ENCODE data around the gene DCXR.

The DCXR gene

DNA sequence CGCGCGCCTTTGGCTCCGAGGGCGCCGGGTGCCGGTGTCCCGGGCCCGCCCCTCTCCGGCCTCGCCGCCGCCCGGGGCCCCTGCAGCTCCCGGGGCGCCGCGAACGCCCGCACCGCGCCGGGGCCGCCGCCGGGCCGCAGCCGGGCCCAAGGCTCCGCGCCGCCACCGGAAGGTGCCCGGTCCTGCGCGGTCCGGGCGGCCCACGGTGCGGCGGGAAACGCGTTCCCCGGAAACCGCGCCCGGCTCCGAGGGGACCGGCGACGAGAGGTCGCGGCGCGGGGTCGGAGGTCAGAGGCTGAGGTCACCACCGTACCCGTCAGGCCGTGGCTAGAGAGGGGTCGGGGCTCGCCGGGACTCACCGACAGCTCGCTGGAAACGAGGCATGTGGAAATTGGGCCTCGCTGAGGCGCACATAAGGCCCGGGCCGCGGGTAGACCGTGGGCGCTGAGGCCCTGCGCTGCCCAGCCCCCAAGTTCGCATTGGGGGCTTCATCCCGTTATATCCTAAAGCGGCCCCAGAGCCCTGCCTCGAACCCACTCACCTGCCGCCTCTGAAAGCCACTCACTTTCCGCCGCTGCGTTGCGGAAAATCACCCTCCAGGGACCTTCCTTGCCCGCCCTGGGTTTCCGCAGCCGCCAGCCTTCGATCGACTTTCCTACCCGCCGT is 28.3 kb upstream of the DCXR start, which contains the start of gene DUS1L:
Gene DUS1L, minus strand, starts transcription at position 167 of the 666 bp plus-strand sequence. CDS start 745 bp downstream, outside the sequence.
- peak within 1 kb of the TSS; percentile 67 for H3K4me3 ChIP-seq (ENCODE audit: low read depth, low read length)
- peak; percentile 73 for DNase-seq (ENCODE audit: low read depth)
- TF ChIP-seq, protein P1, sequence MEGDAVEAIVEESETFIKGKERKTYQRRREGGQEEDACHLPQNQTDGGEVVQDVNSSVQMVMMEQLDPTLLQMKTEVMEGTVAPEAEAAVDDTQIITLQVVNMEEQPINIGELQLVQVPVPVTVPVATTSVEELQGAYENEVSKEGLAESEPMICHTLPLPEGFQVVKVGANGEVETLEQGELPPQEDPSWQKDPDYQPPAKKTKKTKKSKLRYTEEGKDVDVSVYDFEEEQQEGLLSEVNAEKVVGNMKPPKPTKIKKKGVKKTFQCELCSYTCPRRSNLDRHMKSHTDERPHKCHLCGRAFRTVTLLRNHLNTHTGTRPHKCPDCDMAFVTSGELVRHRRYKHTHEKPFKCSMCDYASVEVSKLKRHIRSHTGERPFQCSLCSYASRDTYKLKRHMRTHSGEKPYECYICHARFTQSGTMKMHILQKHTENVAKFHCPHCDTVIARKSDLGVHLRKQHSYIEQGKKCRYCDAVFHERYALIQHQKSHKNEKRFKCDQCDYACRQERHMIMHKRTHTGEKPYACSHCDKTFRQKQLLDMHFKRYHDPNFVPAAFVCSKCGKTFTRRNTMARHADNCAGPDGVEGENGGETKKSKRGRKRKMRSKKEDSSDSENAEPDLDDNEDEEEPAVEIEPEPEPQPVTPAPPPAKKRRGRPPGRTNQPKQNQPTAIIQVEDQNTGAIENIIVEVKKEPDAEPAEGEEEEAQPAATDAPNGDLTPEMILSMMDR (IDR thresholded peaks at IDR 0.05; ENCODE audit: low read depth, low read length): no peak
- TF ChIP-seq, protein P2, sequence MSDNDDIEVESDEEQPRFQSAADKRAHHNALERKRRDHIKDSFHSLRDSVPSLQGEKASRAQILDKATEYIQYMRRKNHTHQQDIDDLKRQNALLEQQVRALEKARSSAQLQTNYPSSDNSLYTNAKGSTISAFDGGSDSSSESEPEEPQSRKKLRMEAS (IDR thresholded peaks at IDR 0.05; ENCODE audit: low read depth, low read length): peak; percentile 32; the same call in 1 of the 2 replicates
- TF ChIP-seq POLR2A (IDR thresholded peaks at IDR 0.05; ENCODE audit: extremely low read depth, insufficient read length): peak; percentile 40
- peak; percentile 56; the same call in 1 of the 2 replicates for TF ChIP-seq MYC (IDR thresholded peaks at IDR 0.05; ENCODE audit: low read depth, low read length)

DNA sequence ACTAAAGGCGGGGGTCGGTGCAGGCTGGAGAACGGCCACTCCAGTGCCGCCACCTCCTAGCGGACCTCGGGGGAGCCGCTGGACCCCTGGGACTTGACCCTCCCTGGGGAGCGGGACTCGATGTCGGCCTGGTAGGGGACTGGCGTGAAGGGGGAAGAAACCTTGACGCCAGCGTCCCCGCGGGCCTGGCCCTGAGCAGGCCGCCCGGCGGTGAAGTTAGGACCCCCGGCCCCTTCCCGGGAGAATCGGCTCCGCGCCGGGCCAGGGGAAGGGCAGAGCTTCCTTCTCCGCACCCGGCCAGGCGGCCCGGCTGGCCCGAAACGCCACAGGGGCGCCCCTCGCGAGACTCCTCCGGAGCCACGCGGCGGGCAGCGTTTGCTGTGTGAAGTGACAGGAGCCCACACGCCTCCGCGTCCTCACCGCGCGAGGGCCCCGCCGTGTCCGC is 27.7 kb upstream of the DCXR start:
- peak overlapping the region; percentile 67 for H3K4me3 ChIP-seq (ENCODE audit: low read depth, low read length)
- DNase-seq (ENCODE audit: low read depth): no peak
- TF ChIP-seq, protein P1 (IDR thresholded peaks at IDR 0.05; ENCODE audit: low read depth, low read length): no peak
- TF ChIP-seq, protein P2 (IDR thresholded peaks at IDR 0.05; ENCODE audit: low read depth, low read length): no peak
- TF ChIP-seq POLR2A (IDR thresholded peaks at IDR 0.05; ENCODE audit: extremely low read depth, insufficient read length) (no peak), MYC (IDR thresholded peaks at IDR 0.05; ENCODE audit: low read depth, low read length) (no peak)

DNA sequence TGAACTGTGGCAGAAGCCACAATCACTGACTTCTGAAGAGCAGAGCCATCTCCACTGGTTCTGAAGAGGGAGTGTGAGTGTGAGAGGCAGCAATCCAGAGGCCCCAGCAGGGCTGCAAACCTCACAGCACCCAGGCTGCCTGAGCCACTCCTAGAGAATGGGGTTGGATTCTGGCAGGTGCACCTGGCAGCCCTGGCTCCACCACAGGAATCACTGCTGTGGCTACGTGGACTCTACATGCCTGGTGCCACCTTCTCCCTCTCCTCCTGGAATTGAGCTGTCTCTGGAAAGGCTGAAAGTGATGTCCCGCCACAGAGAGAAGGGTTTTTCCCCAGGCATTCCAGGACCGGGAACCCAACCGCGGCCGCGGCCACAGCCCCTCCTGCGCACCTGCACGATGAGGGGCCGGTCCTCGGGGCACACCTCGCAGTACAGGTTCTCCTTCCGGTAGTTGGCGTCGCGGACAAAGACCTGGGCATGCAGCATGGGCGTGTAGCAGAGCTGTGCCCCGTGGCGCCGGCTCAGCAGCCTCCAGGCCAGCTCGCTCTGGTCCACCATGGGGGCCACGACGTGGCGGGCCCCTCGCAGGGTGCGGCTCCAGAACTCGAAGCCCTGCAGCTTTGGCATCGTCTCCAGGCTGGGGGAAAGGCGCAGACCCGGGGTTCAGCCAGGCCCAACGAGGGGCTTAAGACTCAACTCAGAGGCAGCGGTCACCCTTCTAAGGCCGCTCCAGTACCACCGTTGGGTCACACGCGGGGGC is 27.1 kb upstream of the DCXR start:
- H3K4me3 ChIP-seq (ENCODE audit: low read depth, low read length): peak overlapping the region; percentile 67
- DNase-seq (ENCODE audit: low read depth): no peak
- TF ChIP-seq POLR2A (IDR thresholded peaks at IDR 0.05; ENCODE audit: extremely low read depth, insufficient read length) (no peak), MYC (IDR thresholded peaks at IDR 0.05; ENCODE audit: low read depth, low read length) (no peak)
- TF ChIP-seq, protein P1 (IDR thresholded peaks at IDR 0.05; ENCODE audit: low read depth, low read length): no peak
- TF ChIP-seq, protein P2 (IDR thresholded peaks at IDR 0.05; ENCODE audit: low read depth, low read length): no peak

DNA sequence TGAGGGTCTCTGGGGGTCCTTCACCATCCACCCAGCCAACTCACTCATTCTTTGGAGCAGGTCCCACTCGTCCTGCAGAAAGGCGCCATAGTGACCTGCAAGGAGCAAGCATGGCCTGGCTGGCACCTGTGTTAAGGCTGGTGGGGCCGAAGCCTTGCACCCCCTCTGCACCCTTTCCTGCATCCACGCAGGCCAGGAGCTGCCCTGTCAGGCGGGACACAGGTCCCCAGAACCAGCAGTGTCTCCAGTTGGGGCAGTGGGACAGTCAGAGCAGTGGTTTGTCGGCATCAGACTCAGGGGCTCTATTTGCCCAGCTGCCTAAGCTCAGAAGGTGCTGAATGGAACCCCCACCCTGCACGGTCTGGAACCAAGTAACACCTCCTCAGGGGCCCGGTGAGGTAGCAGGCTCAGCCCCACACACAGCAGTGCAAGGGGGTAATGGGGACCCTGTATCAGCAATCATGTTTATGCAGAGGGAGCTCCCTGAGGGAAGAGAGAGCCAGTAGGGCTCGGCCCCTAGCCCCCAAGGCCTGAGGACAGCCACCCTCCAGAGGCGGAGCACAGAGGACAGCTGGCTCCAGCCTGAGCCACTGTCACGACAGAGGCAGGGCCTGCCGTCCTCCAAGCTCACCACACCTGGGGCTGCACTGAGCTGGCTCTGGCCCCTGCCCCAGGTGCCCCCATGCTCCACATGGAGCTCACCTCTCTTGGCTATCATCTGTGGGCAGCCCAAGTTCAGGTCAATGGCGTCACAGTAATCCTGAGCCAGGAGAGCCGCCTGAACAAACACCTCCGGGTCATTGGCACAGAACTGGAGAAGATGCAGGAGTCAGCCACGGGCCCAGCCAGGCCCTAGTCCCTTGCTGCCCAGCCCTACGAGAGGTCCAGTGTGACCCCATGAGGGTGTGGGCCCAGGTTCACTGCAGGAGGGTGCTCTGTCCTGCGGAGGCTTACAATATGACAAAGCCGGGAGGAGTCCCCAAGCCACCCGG is 26.2 kb upstream of the DCXR start:
- peak overlapping the region; percentile 67 for H3K4me3 ChIP-seq (ENCODE audit: low read depth, low read length)
- TF ChIP-seq, protein P2 (IDR thresholded peaks at IDR 0.05; ENCODE audit: low read depth, low read length): no peak
- no peak for DNase-seq (ENCODE audit: low read depth)

DNA sequence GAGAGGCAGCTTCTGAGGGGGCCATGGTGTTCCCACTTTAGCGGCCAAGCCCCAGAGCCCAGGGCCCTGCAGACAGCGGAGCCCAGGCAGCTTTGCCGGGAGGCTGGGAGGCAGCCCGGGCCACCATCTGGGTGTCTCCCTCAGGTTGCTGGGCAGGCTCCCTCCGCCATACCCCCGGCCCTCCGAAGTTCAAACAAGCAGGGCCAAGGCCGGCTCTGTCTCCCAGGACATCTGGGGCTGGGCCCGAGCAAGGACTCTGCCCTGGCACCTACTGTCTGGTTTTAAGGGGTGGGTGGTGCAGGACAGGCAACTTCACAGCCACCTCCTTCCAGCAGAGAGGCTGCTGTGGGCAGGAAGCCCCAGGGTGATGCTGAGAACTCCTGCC is 25.5 kb upstream of the DCXR start:
- DNase-seq (ENCODE audit: low read depth): no peak
- no peak for TF ChIP-seq MYC (IDR thresholded peaks at IDR 0.05; ENCODE audit: low read depth, low read length)
- TF ChIP-seq, protein P1 (IDR thresholded peaks at IDR 0.05; ENCODE audit: low read depth, low read length): no peak
- TF ChIP-seq POLR2A (IDR thresholded peaks at IDR 0.05; ENCODE audit: extremely low read depth, insufficient read length): no peak
- TF ChIP-seq, protein P2 (IDR thresholded peaks at IDR 0.05; ENCODE audit: low read depth, low read length): no peak
- H3K4me3 ChIP-seq (ENCODE audit: low read depth, low read length): no peak overlapping the region
